C1 segment of cervical spinal cord (tissue), 14 donors: Measurements from ENCODE around the gene ARHGAP26.
"Not testable (repeated sequence)": the region's sequence is repeated elsewhere in the genome, so short reads cannot be mapped to it uniquely, and the experiment has no call there.

ENCODE experiments used
- DNase-seq, 14 donors: peaks; one replicate each; lab custom pipeline; 2025; lab: John Stamatoyannopoulos, UW

ARHGAP26 gene

GRCh38 chr5:142929587-142929986, 159.4 kb downstream of the ARHGAP26 start:
- no peak for DNase-seq

- no peak for DNase-seq
These were observed 160.4 kb downstream of the ARHGAP26 start for GRCh38 chr5:142930395-142931110.

DNA sequence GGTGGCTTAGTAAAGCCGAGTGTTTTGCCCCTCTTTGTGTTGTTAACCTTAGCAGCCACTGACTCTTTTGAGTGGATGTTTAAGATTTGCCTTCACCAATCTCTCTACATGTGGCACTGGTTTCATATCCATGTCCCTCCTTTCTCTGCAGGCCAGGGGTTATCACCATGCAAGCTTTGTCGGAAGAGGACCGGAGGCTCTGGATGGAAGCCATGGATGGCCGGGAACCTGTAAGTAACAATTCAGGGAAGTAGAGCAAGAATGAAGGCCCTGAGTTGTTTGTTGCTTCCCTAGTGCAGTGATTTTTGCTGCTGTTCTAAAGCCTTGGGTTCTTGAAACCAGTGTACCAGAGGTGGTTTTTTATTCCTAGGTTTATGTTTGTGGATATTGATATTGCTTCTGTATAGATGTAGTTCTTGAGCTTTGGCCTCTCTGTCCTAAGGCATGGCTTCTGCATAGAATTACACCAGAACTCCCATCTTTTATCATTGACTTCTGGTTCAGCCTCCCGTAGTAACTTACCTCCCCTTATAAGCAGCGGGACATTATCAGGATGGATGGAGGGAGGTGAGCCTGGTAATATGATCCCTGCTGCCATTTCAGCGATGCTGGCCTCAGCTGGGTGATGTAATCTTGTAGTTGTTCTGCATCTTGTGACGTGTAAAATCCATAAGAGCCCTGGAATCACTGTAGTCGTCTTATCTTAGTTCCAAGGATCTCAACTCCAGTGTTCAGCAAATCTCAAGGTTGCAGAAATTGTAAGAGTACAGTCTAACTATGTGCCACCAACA, 161.9 kb downstream of the ARHGAP26 start:
- DNase-seq, result no peak

- DNase-seq, result no peak
These were observed 164.0 kb downstream of the ARHGAP26 start for GRCh38 chr5:142934051-142934762.

DNA sequence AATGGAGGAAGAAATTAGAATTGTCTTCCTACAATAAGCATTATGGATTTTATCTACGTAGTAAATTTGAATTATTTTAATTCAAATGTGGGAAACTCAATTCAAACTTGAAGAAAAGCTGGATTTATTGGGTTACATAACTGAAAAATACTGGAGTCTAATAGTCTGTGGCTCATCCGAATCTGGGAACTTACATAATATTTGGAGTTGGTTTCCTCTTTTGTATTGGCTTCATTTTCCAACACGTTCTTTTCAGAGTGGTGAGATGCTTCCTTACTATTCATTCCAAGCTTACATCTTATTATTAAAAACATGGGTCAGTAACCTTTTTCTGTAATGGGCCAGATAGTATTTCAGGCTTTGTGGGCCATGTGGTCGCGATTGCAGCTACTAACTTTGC, 164.8 kb downstream of the ARHGAP26 start:
- DNase-seq, result no peak

GRCh38 chr5:142937374-142937773, 167.2 kb downstream of the ARHGAP26 start:
- DNase-seq, result no peak

DNA sequence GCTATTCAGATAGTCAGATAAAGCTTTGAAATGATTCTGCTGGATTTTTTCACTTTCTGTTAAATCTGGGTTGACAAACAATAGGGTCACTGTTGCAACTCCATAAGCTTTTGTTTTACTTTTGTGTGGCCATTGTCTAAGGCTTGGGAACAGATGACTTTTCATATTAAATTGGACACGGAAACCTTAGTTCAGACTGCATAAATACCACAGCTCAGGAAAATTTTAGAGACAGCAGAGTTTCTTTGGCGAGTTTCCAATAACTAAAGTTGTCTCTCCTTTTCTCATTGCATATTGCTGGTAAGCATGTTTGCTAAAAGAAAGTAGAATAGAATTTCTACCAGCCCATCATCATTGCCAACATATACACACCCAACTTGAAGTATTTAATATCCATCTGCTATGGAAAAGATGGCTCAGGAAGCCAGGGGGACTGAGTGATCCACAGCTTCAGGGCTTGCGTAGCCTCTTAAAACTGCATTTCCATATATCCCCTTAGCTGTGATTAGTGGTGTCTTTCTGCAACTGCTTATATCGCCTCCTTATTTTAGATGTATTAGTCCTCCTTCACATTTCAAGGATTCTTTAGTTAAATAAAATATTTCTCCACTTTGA, 168.2 kb downstream of the ARHGAP26 start:
- no peak for DNase-seq

DNA sequence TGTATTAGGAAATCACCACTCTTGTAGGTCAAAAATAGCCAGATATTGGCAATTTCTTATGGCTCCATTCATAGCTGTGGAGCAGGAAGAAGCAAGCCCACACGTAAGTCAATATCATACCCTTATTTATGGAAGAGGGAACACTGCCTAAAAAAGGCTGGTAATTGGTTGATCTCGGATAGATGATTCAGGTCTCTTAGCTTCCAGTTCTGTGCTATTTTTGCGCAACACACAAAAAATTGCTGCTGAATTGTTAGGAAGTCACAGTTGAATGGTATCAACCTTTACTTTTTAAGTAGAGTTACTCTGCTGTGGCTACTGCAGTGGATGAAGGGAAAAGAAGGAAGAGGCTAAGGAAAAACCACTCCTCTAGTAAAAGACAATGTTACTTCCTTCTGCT, 168.8 kb downstream of the ARHGAP26 start:
- no peak for DNase-seq

GRCh38 chr5:142939884-142940283, 169.7 kb downstream of the ARHGAP26 start:
- no peak for DNase-seq

DNA sequence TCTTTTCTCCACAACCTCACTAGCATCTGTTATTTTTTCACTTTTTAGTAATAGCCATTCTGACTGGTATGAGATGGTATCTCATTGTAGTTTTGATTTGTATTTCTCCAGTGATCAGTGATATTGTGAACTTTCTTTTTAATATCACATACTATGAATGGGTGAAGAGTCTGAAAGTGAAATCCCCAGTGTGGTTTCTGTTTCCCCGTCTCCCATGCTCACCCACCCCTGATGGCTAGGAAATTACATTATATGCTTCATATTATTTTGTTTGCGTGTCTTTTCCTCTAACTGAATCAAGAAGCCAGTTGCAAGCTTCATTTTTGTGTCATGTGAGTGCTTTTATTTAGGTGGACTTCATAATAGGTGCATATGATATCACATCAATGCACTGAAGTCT, 171.1 kb downstream of the ARHGAP26 start:
- DNase-seq, result no peak

GRCh38 chr5:142942901-142943300, 172.7 kb downstream of the ARHGAP26 start:
- DNase-seq, result no peak

DNA sequence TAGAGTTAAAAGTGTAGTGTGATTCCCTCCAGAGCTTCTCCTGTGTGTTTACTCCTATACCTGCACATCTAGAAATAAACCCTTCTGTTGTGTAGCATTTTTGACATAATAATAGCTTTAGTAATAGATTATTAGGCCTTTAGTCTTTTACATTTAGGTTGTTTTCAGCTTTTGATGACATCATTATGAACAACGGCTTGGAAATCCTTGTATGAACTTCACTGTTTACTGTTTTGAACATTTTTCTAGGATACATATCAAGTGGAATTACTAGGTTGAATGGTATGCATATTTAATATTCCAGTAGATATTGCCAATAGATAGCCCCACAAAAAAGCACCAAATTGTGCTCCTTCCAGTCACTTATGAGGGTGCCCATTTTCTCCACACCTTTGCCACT, 174.0 kb downstream of the ARHGAP26 start:
- DNase-seq, result no peak

GRCh38 chr5:142945321-142945720, 175.1 kb downstream of the ARHGAP26 start:
- DNase-seq, result peak in 1 of 14 donors; percentile 48

DNA sequence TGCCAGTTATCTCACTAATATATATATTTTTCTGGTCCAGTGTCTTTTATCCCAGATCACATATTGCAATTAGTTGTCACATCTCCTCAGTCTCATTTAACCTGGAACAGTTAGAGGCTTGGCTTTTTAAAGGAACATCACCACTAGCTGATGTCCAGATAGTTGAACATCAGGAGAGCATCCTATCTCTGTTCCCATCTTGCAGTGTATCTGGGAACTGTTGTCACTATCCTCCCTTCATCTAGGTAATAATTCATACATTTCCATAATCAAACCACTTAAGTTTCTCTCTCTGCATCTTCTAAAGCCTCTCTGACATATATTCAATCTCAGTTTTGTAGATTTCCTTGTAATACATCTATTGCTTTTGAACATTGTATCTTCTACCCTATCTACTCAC, 175.7 kb downstream of the ARHGAP26 start:
- no peak for DNase-seq

GRCh38 chr5:142946547-142947426, 176.6 kb downstream of the ARHGAP26 start:
- peak in 1 of 14 donors; percentile 6 for DNase-seq

DNA sequence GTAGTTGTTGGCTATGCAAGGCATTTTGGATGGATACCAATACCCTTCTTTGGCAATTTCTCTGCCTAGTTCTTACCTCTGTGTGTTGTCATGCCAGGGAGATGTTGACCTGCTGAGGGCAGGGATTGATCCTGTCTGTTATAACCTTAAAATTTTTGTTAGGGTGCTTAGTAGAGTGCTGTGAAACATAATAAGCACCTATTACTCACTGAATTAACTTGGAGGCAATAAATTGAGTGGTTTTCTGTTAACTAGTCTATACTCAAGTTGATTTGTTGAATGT, 177.2 kb downstream of the ARHGAP26 start:
- DNase-seq, result no peak

DNA sequence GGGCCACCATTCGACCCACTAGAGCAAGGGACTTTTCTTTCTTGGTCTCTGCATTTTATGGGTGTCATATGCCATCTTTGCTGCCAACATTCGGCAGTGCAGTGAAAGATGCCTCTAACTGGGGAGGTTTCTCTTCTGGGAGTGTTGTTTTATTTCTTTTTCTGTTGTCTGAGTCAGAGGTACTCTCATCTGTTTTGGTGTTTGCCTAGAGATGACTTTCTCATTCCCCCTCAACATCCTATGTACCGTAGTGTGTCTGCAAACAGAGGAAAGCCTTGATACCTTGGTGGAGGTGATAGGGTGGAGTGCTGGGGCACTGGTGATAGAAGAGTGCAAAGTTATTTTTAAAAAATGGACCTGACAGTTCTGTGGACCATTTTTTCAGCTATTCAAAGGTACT, 182.1 kb downstream of the ARHGAP26 start:
- no peak for DNase-seq

DNA sequence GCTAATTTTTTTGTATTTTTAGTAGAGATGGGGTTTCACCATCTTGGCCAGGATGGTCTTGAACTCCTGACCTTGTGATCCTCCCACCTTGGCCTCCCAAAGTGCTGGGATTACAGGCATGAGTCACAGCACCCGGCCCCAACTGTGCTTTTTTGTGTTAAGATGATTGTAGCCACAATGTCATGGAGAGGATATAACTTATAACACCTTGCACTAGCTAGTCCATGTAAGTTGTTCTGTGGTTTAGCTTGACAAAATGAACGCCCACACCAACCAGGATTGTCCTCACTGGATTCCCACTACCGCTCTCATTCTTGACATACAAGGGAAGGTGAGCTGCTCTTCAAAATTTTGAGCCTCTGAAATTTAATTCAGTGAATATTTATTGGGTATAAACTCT, 182.7 kb downstream of the ARHGAP26 start:
- DNase-seq, result not testable (repeated sequence)

DNA sequence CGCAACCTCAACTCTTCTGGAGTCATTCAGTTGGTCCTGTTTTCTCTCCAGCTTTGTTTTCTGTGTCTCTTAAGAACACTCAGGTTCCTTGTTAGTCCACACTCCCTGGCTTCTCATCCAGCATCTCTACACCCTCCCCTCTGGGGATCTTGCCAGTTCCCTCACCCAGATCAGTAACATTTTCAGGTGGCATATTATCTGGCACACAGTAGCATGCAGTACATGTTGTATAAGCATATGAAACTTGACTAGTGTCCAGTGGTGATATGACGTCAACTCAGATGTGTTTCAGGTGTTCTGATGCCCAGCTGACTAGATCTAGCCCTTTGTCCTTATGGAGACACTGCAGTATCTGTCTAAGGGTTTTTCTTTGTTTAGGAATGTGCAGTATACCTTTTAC, 184.3 kb downstream of the ARHGAP26 start:
- DNase-seq, result no peak

DNA sequence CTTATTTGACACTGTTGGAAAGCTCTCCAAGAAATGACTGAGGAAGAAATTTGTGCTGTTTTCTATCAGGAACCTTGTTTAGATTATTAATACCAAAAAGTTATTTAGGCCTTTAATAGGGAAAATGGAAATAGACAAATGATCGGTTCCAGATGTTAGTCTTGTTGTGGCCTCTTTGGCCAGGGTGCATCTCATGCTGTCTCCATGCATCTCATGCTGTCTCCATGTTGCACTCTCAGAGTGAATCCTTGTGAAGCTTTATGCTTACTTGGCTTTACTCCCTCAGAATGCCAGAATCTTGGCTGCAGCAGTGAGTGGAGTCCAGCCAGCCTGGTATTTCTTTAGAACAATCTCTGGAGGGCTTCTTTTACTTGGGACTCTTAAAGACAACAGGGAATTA, 185.5 kb downstream of the ARHGAP26 start:
- DNase-seq, result no peak

- DNase-seq, result no peak
These were observed 187.4 kb downstream of the ARHGAP26 start for GRCh38 chr5:142957528-142957927.
